Mesenchymal stem cell (in vitro differentiated cells and primary cell): ENCODE data around the gene ROBO1.

Experiments used
- DNase-seq: peaks from one replicate; pipeline ENCODE4 v3.0.0-alpha.2; 2013
- H2AFZ ChIP-seq: one replicate; pipeline ENCODE4 v1.6.1; 2013; ENCODE audit warnings: low read depth, mild to moderate bottlenecking, control low read depth, inconsistent platforms, low read length, moderate library complexity
- H2AK5ac ChIP-seq: 2 replicates; pipeline ENCODE4 v1.6.1; 2013; ENCODE audit warnings: low read length, moderate library complexity, mild to moderate bottlenecking, inconsistent platforms; ENCODE audit not compliant: severe bottlenecking
- H2BK120ac ChIP-seq: one replicate; pipeline ENCODE4 v1.6.1; 2013; ENCODE audit warnings: low read depth, mild to moderate bottlenecking, inconsistent platforms, low read length, moderate library complexity
- H2BK12ac ChIP-seq, 2 experiments: one replicate each; pipeline ENCODE4 v1.6.1; 2013; ENCODE audit warnings: inconsistent platforms in 2 of 2, low read length in 2 of 2, mild to moderate bottlenecking in 2 of 2, moderate library complexity in 2 of 2, control low read depth in 1 of 2
- H2BK15ac ChIP-seq: one replicate; pipeline ENCODE4 v1.6.1; 2013; ENCODE audit warnings: mild to moderate bottlenecking, low read depth, inconsistent platforms; ENCODE audit not compliant: poor library complexity, severe bottlenecking
- H2BK5ac ChIP-seq: 2 replicates; pipeline ENCODE4 v1.6.1; 2013; ENCODE audit warnings: low read depth, mild to moderate bottlenecking, low read length, control low read depth, inconsistent platforms; ENCODE audit not compliant: poor library complexity, severe bottlenecking
- H3K14ac ChIP-seq, 2 experiments: one replicate each; pipeline ENCODE4 v1.6.1; 2013; ENCODE audit warnings: inconsistent platforms in 2 of 2, low read length in 2 of 2, control low read depth in 1 of 2, mild to moderate bottlenecking in 1 of 2, moderate library complexity in 1 of 2
- H3K18ac ChIP-seq, 2 experiments: one replicate each; pipeline ENCODE4 v1.6.1; 2013; ENCODE audit warnings: inconsistent platforms in 2 of 2, low read length in 2 of 2, control low read depth in 1 of 2, low read depth in 1 of 2, mild to moderate bottlenecking in 1 of 2
- H3K23ac ChIP-seq, 2 experiments: one replicate each; pipeline ENCODE4 v1.6.1; 2013; ENCODE audit warnings: inconsistent platforms in 2 of 2, low read length in 2 of 2, mild to moderate bottlenecking in 2 of 2, moderate library complexity in 2 of 2, control low read depth in 1 of 2
- H3K27ac ChIP-seq: 2 replicates; pipeline ENCODE4 v1.5.1; 2013; ENCODE audit warnings: mild to moderate bottlenecking, moderate library complexity, low read length, control low read depth, inconsistent platforms; ENCODE audit not compliant: poor library complexity, severe bottlenecking
- H3K27me3 ChIP-seq, 2 experiments: 2 replicates each; pipeline versions ENCODE4 v1.6.1 to v1.7.0; 2013; ENCODE audit warnings: low read length in 2 of 2, mild to moderate bottlenecking in 2 of 2, moderate library complexity in 2 of 2, control low read depth in 1 of 2, inconsistent platforms in 1 of 2; ENCODE audit not compliant: control insufficient read depth in 1 of 2, insufficient read depth in 1 of 2
- H3K36me3 ChIP-seq, 2 experiments: 2 replicates each; pipeline versions ENCODE4 v1.6.1 to v1.7.0; 2013; ENCODE audit warnings: low read length in 2 of 2, control low read depth in 1 of 2, inconsistent platforms in 1 of 2, low read depth in 1 of 2, mild to moderate bottlenecking in 1 of 2; ENCODE audit not compliant: insufficient read depth in 2 of 2, control insufficient read depth in 1 of 2
- H3K4ac ChIP-seq, 2 experiments: one replicate each; pipeline ENCODE4 v1.6.1; 2013; ENCODE audit warnings: inconsistent platforms in 2 of 2, low read length in 2 of 2, mild to moderate bottlenecking in 2 of 2, moderate library complexity in 2 of 2, control low read depth in 1 of 2, low read depth in 1 of 2
- H3K4me1 ChIP-seq: 2 replicates; pipeline ENCODE4 v1.6.1; 2013; ENCODE audit warnings: low read depth, low read length, control low read depth; ENCODE audit not compliant: control insufficient read depth, insufficient read depth
- H3K4me2 ChIP-seq: 2 replicates; pipeline ENCODE4 v1.6.1; 2013; ENCODE audit warnings: low read length, mild to moderate bottlenecking, inconsistent platforms; ENCODE audit not compliant: poor library complexity, severe bottlenecking
- H3K4me3 ChIP-seq, 2 experiments: 2 replicates each; pipeline versions ENCODE4 v1.5.1 to v1.7.0; 2013; ENCODE audit warnings: low read length in 2 of 2, mild to moderate bottlenecking in 2 of 2, control low read depth in 1 of 2, low read depth in 1 of 2; ENCODE audit not compliant: insufficient read depth in 1 of 2
- H3K79me1 ChIP-seq: replicated peaks from 2 replicates; pipeline ENCODE4 v1.6.1; 2013; ENCODE audit warnings: mild to moderate bottlenecking, control low read depth, low read length, inconsistent platforms; ENCODE audit not compliant: poor library complexity, severe bottlenecking
- H3K9ac ChIP-seq: 2 replicates; pipeline ENCODE4 v1.7.0; 2013; ENCODE audit warnings: mild to moderate bottlenecking, low read length, moderate library complexity
- H3K9me3 ChIP-seq: 2 replicates; pipeline ENCODE4 v1.7.0; 2013; ENCODE audit warnings: mild to moderate bottlenecking, low read length; ENCODE audit not compliant: control insufficient read depth
- H4K8ac ChIP-seq: one replicate; pipeline ENCODE4 v1.6.1; 2013; ENCODE audit warnings: inconsistent platforms, mild to moderate bottlenecking, low read length, moderate library complexity
- H4K91ac ChIP-seq: one replicate; pipeline ENCODE4 v1.6.1; 2013; ENCODE audit warnings: mild to moderate bottlenecking, low read length, inconsistent platforms
- WGBS: methylation state at CpG from one replicate; pipeline ENCODE4 v1.1.7; 2013; ENCODE audit warnings: mixed read lengths; 5-methylcytosine and 5-hydroxymethylcytosine counted together

The ROBO1 gene

DNA sequence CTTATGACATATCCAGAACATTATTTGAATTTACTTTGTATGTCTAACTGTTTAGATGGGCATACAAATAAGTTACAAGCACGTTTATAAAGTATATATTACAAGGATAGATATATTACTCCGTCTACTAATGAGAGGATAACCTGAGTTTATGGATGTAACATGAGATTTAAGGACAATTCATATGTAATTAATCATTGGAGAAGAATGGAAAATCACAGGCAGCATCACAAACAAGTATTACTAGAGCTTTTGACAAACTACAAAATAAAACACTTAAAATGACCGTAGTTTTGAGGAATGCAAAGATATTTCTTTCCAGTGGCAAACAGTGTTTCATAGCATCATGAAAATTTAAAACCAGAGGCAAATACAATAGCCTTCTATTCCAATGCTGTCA is 113.8 kb downstream of the ROBO1 start:
- no peak for DNase-seq
- H3K9ac ChIP-seq: no peak overlapping the region
- WGBS: no CpG with 5 or more reads among the region's 3 CpGs
- H2BK120ac ChIP-seq: no peak overlapping the region
- no peak overlapping the region for H2AFZ ChIP-seq
- H3K23ac ChIP-seq: no peak overlapping the region
- no peak overlapping the region for H3K27ac ChIP-seq
- H3K4me2 ChIP-seq: no peak overlapping the region
- H2BK5ac ChIP-seq: no peak overlapping the region
- H3K27me3 ChIP-seq: no peaks in the 10 kb centered on the region
- no peaks in the 10 kb centered on the region for H3K36me3 ChIP-seq
- H4K8ac ChIP-seq: no peak overlapping the region
- no peaks in the 10 kb centered on the region for H3K9me3 ChIP-seq
- H2BK15ac ChIP-seq: no peak overlapping the region
- no peak overlapping the region for H3K14ac ChIP-seq
- no peaks in the 10 kb centered on the region for H3K4me1 ChIP-seq
- no peak overlapping the region for H2AK5ac ChIP-seq
- no peak overlapping the region for H2BK12ac ChIP-seq
- H3K79me1 ChIP-seq: no peaks in the 10 kb centered on the region
- H3K4me3 ChIP-seq: no peak overlapping the region
- no peak overlapping the region for H3K18ac ChIP-seq
- no peak overlapping the region for H4K91ac ChIP-seq
- no peak overlapping the region for H3K4ac ChIP-seq

DNA sequence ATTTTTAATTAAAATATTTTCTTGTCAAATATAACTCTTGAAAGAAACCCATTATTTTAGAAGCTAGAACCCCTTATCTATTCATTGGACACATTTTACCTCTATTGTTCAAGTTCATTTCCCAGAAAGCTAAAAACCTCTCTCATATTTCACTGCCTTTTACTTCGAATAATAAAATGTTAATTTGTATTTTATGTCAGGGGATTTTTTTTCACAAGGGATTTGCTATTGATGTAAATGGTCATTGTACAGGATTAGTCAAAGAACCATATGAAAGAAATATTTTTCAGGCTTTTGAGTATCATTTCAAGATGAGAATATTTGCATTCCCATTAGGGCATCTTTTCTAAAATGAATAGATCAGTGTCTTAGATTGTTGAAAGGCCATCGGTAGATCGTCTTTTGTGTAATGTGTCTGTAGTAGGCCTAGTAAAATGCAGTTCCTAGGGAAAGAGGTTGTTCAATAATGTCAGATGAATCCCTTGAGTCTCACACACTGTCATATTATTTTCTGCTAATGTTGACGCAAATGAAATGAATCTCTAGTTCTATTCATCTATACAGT is 114.5 kb downstream of the ROBO1 start:
- Histone ChIP-seq H3K9me3 (no peaks in the 10 kb centered on the region), H2AK5ac (no peak overlapping the region), H3K36me3 (no peaks in the 10 kb centered on the region), H3K4me3 (no peak overlapping the region), H3K4ac (no peak overlapping the region), H2BK5ac (no peak overlapping the region), H3K79me1 (no peaks in the 10 kb centered on the region), H3K14ac (no peak overlapping the region), H4K8ac (no peak overlapping the region), H2BK12ac (no peak overlapping the region), H2BK120ac (no peak overlapping the region), H3K23ac (no peak overlapping the region), H3K27me3 (no peaks in the 10 kb centered on the region), H4K91ac (no peak overlapping the region), H2AFZ (no peak overlapping the region), H2BK15ac (no peak overlapping the region), H3K27ac (no peak overlapping the region), H3K4me1 (no peaks in the 10 kb centered on the region), H3K18ac (no peak overlapping the region), H3K9ac (no peak overlapping the region), H3K4me2 (no peak overlapping the region)
- WGBS: 88% methylated on average over 2 of the region's 4 CpGs
- DNase-seq: no peak

DNA sequence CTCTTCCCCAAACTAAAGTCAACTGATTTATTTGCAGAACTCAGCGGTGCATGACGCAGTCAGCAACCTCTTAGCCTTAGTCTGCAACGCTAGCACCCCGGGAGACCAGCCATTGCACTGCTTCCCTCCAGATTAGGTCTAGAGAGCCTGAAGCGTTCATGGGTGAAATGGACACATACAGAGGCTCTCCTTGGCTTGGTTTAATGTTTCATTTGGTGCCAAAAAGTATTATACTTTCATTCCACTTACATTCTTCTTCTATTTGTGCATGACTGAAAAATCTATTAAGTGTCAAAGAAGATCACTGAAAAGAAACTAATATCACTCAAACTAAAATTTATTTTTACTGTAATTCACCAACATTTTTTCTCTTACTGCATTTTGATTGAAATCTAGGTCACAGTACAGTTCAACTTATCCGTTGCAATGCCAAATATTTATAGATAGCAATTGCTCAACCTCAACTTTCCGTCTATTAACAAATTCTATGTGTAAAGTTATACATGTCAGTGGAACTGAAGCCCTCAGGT is 116.2 kb downstream of the ROBO1 start:
- H3K14ac ChIP-seq: no peak overlapping the region
- WGBS: 55% methylated on average over 5 of the region's 7 CpGs
- H3K4me1 ChIP-seq: no peaks in the 10 kb centered on the region
- H2AK5ac ChIP-seq: no peak overlapping the region
- no peak overlapping the region for H3K23ac ChIP-seq
- no peaks in the 10 kb centered on the region for H3K79me1 ChIP-seq
- H3K18ac ChIP-seq: no peak overlapping the region
- no peak overlapping the region for H3K4me3 ChIP-seq
- no peak overlapping the region for H2AFZ ChIP-seq
- DNase-seq: no peak
- no peak overlapping the region for H3K4me2 ChIP-seq
- H2BK5ac ChIP-seq: no peak overlapping the region
- H3K4ac ChIP-seq: no peak overlapping the region
- peak overlapping the region; percentile 6 for H3K27ac ChIP-seq
- H4K8ac ChIP-seq: no peak overlapping the region
- H3K36me3 ChIP-seq: no peaks in the 10 kb centered on the region
- no peak overlapping the region for H3K9ac ChIP-seq
- no peak overlapping the region for H2BK15ac ChIP-seq
- no peaks in the 10 kb centered on the region for H3K9me3 ChIP-seq
- no peak overlapping the region for H2BK120ac ChIP-seq
- H4K91ac ChIP-seq: no peak overlapping the region
- H3K27me3 ChIP-seq: no peaks in the 10 kb centered on the region
- H2BK12ac ChIP-seq: no peak overlapping the region

DNA sequence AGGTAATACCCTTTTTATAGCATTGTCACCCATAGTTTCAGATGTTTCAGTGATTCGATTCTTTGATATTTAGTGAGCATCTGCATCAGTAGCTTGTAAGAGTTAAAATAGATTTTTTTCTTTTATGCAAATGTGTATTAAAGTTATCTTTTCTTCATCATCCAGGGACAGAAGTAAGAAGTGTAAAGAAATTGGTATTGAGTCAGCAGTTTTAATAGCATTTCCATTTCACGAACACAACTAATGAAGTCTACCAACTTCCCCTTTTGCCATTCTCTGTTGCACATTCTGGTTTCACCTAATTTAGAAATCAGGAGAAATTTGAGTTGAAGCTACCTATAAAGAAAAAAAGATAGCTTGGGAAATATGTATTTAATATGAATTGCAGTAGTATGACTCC is 127.9 kb downstream of the ROBO1 start:
- H2BK15ac ChIP-seq: no peak overlapping the region
- H3K4ac ChIP-seq: no peak overlapping the region
- no peak overlapping the region for H4K91ac ChIP-seq
- H3K9me3 ChIP-seq: peaks cover 3% of the 10 kb centered on the region
- H3K27me3 ChIP-seq: no peaks in the 10 kb centered on the region
- no peaks in the 10 kb centered on the region for H3K4me1 ChIP-seq
- no peak overlapping the region for H4K8ac ChIP-seq
- no peak overlapping the region for H2AFZ ChIP-seq
- no peak overlapping the region for H3K9ac ChIP-seq
- no peak overlapping the region for H3K18ac ChIP-seq
- no peak overlapping the region for H2BK120ac ChIP-seq
- no peak overlapping the region for H3K4me2 ChIP-seq
- H2BK12ac ChIP-seq: no peak overlapping the region
- H3K23ac ChIP-seq: no peak overlapping the region
- no peak overlapping the region for H2AK5ac ChIP-seq
- DNase-seq: no peak
- H2BK5ac ChIP-seq: no peak overlapping the region
- no peak overlapping the region for H3K14ac ChIP-seq
- H3K4me3 ChIP-seq: no peak overlapping the region
- no peak overlapping the region for H3K27ac ChIP-seq
- WGBS: no CpG with 5 or more reads among the region's 2 CpGs
- no peaks in the 10 kb centered on the region for H3K79me1 ChIP-seq
- no peaks in the 10 kb centered on the region for H3K36me3 ChIP-seq
